GM12878 (cell line): ENCODE measurements around the gene ZBTB16. TPM values are rescaled to one million over a fixed set of nuclear protein-coding genes. Genes with fewer than 3 reads are reported as not detected.

ENCODE experiments used
- ATAC-seq: fragments of 200-7000 bp; cut with Tn5 transposase; 3 replicates; pipeline ENCODE4 v1.9.1; 2020; ENCODE audit warnings: mild to moderate bottlenecking, moderate library complexity
- BruUV-seq: library from RNA; stranded (reverse); fragments of 400-500 nt; replicated peaks from 2 replicates; lab custom pipeline; 2021; lab: Mats Ljungman, UMichigan
- CTCF ChIA-PET: fragments of 300-600 bp; sonication (Branson Sonifier 250); formaldehyde crosslinking; extraction: SDS; loops from one replicate; lab custom pipeline; 2021; ENCODE audit warnings: inconsistent platforms; lab: Yijun Ruan, JAX
- POLR2A ChIA-PET: fragments of 350-600 bp; formaldehyde crosslinking; extraction: SDS; loops from one replicate; lab custom pipeline; 2021; ENCODE audit warnings: inconsistent platforms; lab: Charles Lee
- RAD21 ChIA-PET: fragments of 300-600 bp; sonication (Branson Sonifier 250); formaldehyde crosslinking; loops from one replicate; lab custom pipeline; 2023; ENCODE audit warnings: antibody characterized with exemption; ENCODE audit not compliant: unreplicated experiment; lab: Charles Lee
- SMC1A ChIA-PET: fragments of 300-600 bp; sonication (Branson Sonifier 250); formaldehyde crosslinking; loops from one replicate; lab custom pipeline; 2023; ENCODE audit not compliant: unreplicated experiment, uncharacterized antibody; lab: Charles Lee
- DNase-seq: peaks from one replicate; pipeline ENCODE4 v3.0.0-alpha.2; 2011; ENCODE audit warnings: low read depth, low spot score
- FAIRE-seq: peaks from 3 replicates; lab custom pipeline; 2011; peaks lifted over from hg19 to GRCh38; lab: Jason Lieb, UNC
- H2AFZ ChIP-seq: 2 replicates; pipeline ENCODE4 v1.6.0; 2011; ENCODE audit warnings: low read depth, low read length, control low read depth; ENCODE audit not compliant: control insufficient read depth
- H3K27ac ChIP-seq: 2 replicates; pipeline ENCODE4 v1.5.1; 2011; ENCODE audit warnings: control low read depth; ENCODE audit not compliant: control insufficient read depth, insufficient read depth
- H3K27me3 ChIP-seq, 2 experiments: replicated peaks in 1 of 2; 2 replicates each; pipeline versions ENCODE4 v1.6.0 to v1.6.1; 2011; ENCODE audit warnings: low read length in 1 of 2; ENCODE audit not compliant: control insufficient read depth in 2 of 2, insufficient read depth in 2 of 2
- H3K36me3 ChIP-seq, 2 experiments: 2 replicates each; pipeline ENCODE4 v1.5.1; 2011; ENCODE audit warnings: low read length in 1 of 2; ENCODE audit not compliant: control insufficient read depth in 2 of 2, insufficient read depth in 2 of 2
- H3K4me1 ChIP-seq: 2 replicates; pipeline ENCODE4 v1.6.1; 2011; ENCODE audit warnings: mild to moderate bottlenecking, low read length, moderate library complexity, mixed read lengths; ENCODE audit not compliant: control insufficient read depth, insufficient read depth
- H3K4me2 ChIP-seq: 2 replicates; pipeline ENCODE4 v1.6.0; 2011; ENCODE audit warnings: control low read depth; ENCODE audit not compliant: control insufficient read depth, insufficient read depth
- H3K4me3 ChIP-seq: fragments of 200-600 bp; sonication (generic); 2 replicates; pipeline ENCODE4 v1.5.1; 2016
- H3K79me2 ChIP-seq: 2 replicates; pipeline ENCODE4 v1.6.0; 2011; ENCODE audit warnings: low read length; ENCODE audit not compliant: control insufficient read depth, insufficient read depth
- H3K9ac ChIP-seq: 2 replicates; pipeline ENCODE4 v1.8.0; 2011; ENCODE audit warnings: low read length, control low read depth, mixed read lengths; ENCODE audit not compliant: control insufficient read depth, insufficient read depth
- H3K9me3 ChIP-seq: replicated peaks from 3 replicates; pipeline ENCODE4 v1.5.1; 2011; ENCODE audit warnings: mild to moderate bottlenecking, low read length; ENCODE audit not compliant: control insufficient read depth, insufficient read depth
- H4K20me1 ChIP-seq: 2 replicates; pipeline ENCODE4 v1.6.0; 2011; ENCODE audit not compliant: control insufficient read depth, insufficient read depth
- ATF3 ChIP-seq: IDR thresholded peaks from 2 replicates; pipeline ENCODE4 v1.6.1; 2011; ENCODE audit warnings: low read depth, mild to moderate bottlenecking, low read length, moderate library complexity, borderline replicate concordance; ENCODE audit errors: extremely low read depth
- CEBPZ ChIP-seq: fragments of 150-350 bp; IDR thresholded peaks from 2 replicates; pipeline ENCODE4 v1.6.1; 2016; ENCODE audit warnings: low read depth, low read length
- CREM ChIP-seq: IDR thresholded peaks from 2 replicates; pipeline ENCODE4 v1.6.1; 2014; ENCODE audit warnings: antibody characterized with exemption, low read depth
- FOXM1 ChIP-seq: IDR thresholded peaks from 2 replicates; pipeline ENCODE4 v1.6.1; 2012; ENCODE audit warnings: low read depth, mild to moderate bottlenecking, inconsistent platforms, low read length, moderate library complexity
- HDAC2 ChIP-seq: fragments of 200-600 bp; sonication (generic); IDR thresholded peaks from 2 replicates; pipeline ENCODE4 v1.6.1; 2017
- KDM1A ChIP-seq: fragments of 200-600 bp; sonication (generic); IDR thresholded peaks from 2 replicates; pipeline ENCODE4 v1.6.1; 2016; ENCODE audit warnings: borderline replicate concordance
- MYB ChIP-seq: fragments of 150-350 bp; IDR thresholded peaks from 2 replicates; pipeline ENCODE4 v1.6.1; 2014; ENCODE audit warnings: mild to moderate bottlenecking, low read depth, low read length, borderline replicate concordance
- PKNOX1 ChIP-seq: fragments of 450-650 bp; IDR thresholded peaks from 2 replicates; pipeline ENCODE4 v1.6.1; 2016; ENCODE audit warnings: mild to moderate bottlenecking
- PML ChIP-seq: IDR thresholded peaks from 2 replicates; pipeline ENCODE4 v1.6.1; 2012; ENCODE audit warnings: low read length, inconsistent platforms
- PRDM15 ChIP-seq: fragments of 450-650 bp; formaldehyde crosslinking; IDR thresholded peaks from 2 replicates; pipeline ENCODE4 v1.4.0; 2020; ENCODE audit warnings: mild to moderate bottlenecking, moderate library complexity
- RAD51 ChIP-seq: fragments of 450-650 bp; IDR thresholded peaks from 2 replicates; pipeline ENCODE4 v1.6.1; 2016; ENCODE audit warnings: moderate library complexity, mild to moderate bottlenecking, inconsistent platforms
- RB1 ChIP-seq: fragments of 450-650 bp; formaldehyde crosslinking; IDR thresholded peaks from 2 replicates; pipeline ENCODE4 v1.6.1; 2017; ENCODE audit warnings: mild to moderate bottlenecking, borderline replicate concordance
- SIX5 ChIP-seq: IDR thresholded peaks from 2 replicates; pipeline ENCODE4 v1.6.1; 2011; ENCODE audit warnings: mild to moderate bottlenecking, low read depth, low read length, moderate library complexity; ENCODE audit not compliant: severe bottlenecking
- SUZ12 ChIP-seq: fragments of 200-600 bp; sonication (generic); IDR thresholded peaks from one replicate; pipeline ENCODE4 v1.6.1; 2018; ENCODE audit warnings: antibody characterized with exemption, mild to moderate bottlenecking; ENCODE audit not compliant: unreplicated experiment
- TARDBP ChIP-seq: IDR thresholded peaks from 2 replicates; pipeline ENCODE4 v1.6.1; 2016; ENCODE audit warnings: borderline replicate concordance
- TBL1XR1 ChIP-seq: IDR thresholded peaks from 2 replicates; pipeline ENCODE4 v1.6.1; 2012; ENCODE audit warnings: low read depth, low read length, improper control_type of control experiment
- TCF12 ChIP-seq: IDR thresholded peaks from 2 replicates; pipeline ENCODE4 v1.6.1; 2011; ENCODE audit warnings: low read depth, mild to moderate bottlenecking, low read length
- ZBED1 ChIP-seq: IDR thresholded peaks from 2 replicates; pipeline ENCODE4 v1.6.1; 2016; ENCODE audit warnings: borderline replicate concordance
- WGBS: methylation state at CpG from one replicate; pipeline ENCODE4 v1.1.6; 2016; ENCODE audit warnings: low lambda C conversion rate; ENCODE audit not compliant: insufficient replicate concordance, insufficient coverage; ENCODE audit errors: missing lambda C conversion rate; 5-methylcytosine and 5-hydroxymethylcytosine counted together
- in situ Hi-C: fragments of 300-500 bp; cut with MboI; formaldehyde crosslinking; loops from 9 replicates; pipeline ENCODE4 v1.14.3; 2018; ENCODE audit warnings: mixed read lengths
- intact Hi-C: fragments of 100-400 bp; cut with micrococcal nuclease; formaldehyde crosslinking; loops from one replicate; pipeline ENCODE4 v1.14.2; 2022; ENCODE audit not compliant: unreplicated experiment
- polyA plus RNA-seq, 11 experiments: library from polyadenylated mRNA; depleted of rRNA in 4 of 11; unstranded in 6 of 11; stranded (reverse) in 5 of 11; fragments of >200 nt; fragmentation: Nextera tagmentation in 4 of 11; fragmentation: Illumina TruSeq in 1 of 11; extraction: Ambion mirVana in 4 of 11; extraction: Trizol in 1 of 11; gene quantifications; 1 replicate in 1 of 11; 2 replicates in 10 of 11; pipeline versions ENCODE4 v1.2.1 to v1.2.3, GENCODE V29; 2011 to 2016; ENCODE audit warnings: inconsistent platforms in 2 of 11, missing spikeins in 2 of 11, low read depth in 1 of 11
- total RNA-seq, 4 experiments: library from RNA; depleted of rRNA in 3 of 4; stranded (reverse); fragments of >200 nt in 3 of 4; fragmentation: Illumina TruSeq in 1 of 4; extraction: Trizol in 1 of 4; gene quantifications; 2 replicates each; pipeline versions ENCODE4 v1.2.1 to v1.2.3, GENCODE V29; 2013 to 2021

ZBTB16 gene
- total and polyA plus RNA-seq, 10 of the 15 experiments (the other 5 are each of a cell fraction or from before 2014, with no cell fraction given) = 0.38 TPM; not detected in 9

- FAIRE-seq = no peak
- CTCF ChIA-PET = interaction anchor here (0.7 to 0.9 kb wide), 2 partner anchors 37 to 69 kb away, joined by 3 read pairs; no protein-coding TSS in a partner anchor
- TF ChIP-seq RB1 (no peak), ZBED1 (no peak), PKNOX1 (no peak), CEBPZ (no peak), FOXM1 (no peak), MYB (no peak), SUZ12 (no peak), PML (no peak), KDM1A (no peak), TARDBP (no peak), RAD51 (no peak), SIX5 (no peak), PRDM15 (no peak), HDAC2 (no peak), TCF12 (no peak), TBL1XR1 (no peak), ATF3 (no peak), CREM (no peak)
- TF ChIP-seq, all 136 proteins: peak for 0
- Histone ChIP-seq H3K4me3 (no peak overlapping the region), H3K4me2 (no peak overlapping the region), H3K79me2 (no peaks in the 10 kb centered on the region), H3K9me3 (peaks cover 1% of the 10 kb centered on the region; the same call in 2 of the 3 replicates), H3K27me3 (no peaks in the 10 kb centered on the region), H3K9ac (no peak overlapping the region), H3K4me1 (no peaks in the 10 kb centered on the region), H2AFZ (no peak overlapping the region), H3K27ac (no peak overlapping the region), H4K20me1 (no peaks in the 10 kb centered on the region), H3K36me3 (no peaks in the 10 kb centered on the region)
- ChIA-PET SMC1A (interaction anchor here (1.4 kb wide), 1 partner anchor 11 kb away, joined by 4 read pairs; no protein-coding TSS in a partner anchor), POLR2A (no interaction called here), RAD21 (no interaction called here)
- in situ Hi-C loops (no loop called here), intact Hi-C loops (no loop called here)
- WGBS = 48% methylated on average over 2 of the region's 2 CpGs
- no TSS peak for BruUV-seq
- ATAC-seq (no peak), DNase-seq (no peak)
Measured at GRCh38 chr11:114191893-114192292, 132.4 kb downstream of the ZBTB16 start.
